ENCODE data around the gene UBAC2.

DNA sequence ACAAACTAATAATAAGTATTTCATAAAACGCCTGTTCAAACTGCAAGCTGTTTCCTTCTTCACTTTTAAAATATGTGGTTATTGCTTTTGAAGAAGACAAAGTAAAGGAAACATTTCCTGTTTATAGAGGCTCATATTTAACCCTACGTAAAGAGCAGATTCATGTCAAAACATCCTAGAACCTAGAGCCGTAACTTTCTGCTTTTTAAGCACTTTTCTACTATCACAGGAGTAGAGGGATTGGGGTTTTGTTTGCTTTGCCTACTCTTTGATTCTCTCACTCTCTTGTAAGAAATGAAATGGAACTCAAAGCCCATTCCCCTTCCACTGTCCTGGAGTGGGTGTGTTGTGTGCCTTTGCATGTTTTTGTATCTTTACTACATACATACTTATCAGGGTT lies 160.5 kb downstream of the UBAC2 start:
- TF ChIP-seq POLR2A (IDR thresholded peaks at IDR 0.05), result no peak
- no peak for TF ChIP-seq CTCF (IDR thresholded peaks at IDR 0.05)

All from uterus (tissue), 2 donors.